Stimulated activated CD8-positive, alpha-beta memory T cell treated with anti-CD3 and anti-CD28 coated beads, Interleukin-15, amount 100 ng/mL, for 1 hour (primary cell): ENCODE measurements around the gene CAPG.
A peak's percentile ranks its signal among the peaks of the same experiment; 100 is the strongest.
"Not testable (repeated sequence)": the region's sequence is repeated elsewhere in the genome, so short reads cannot be mapped to it uniquely, and the experiment has no call there.

Source experiments
- DNase-seq: peaks from one replicate; pipeline ENCODE4 v3.0.0-alpha.2; 2020; ENCODE audit warnings: low read depth

The CAPG gene

DNA sequence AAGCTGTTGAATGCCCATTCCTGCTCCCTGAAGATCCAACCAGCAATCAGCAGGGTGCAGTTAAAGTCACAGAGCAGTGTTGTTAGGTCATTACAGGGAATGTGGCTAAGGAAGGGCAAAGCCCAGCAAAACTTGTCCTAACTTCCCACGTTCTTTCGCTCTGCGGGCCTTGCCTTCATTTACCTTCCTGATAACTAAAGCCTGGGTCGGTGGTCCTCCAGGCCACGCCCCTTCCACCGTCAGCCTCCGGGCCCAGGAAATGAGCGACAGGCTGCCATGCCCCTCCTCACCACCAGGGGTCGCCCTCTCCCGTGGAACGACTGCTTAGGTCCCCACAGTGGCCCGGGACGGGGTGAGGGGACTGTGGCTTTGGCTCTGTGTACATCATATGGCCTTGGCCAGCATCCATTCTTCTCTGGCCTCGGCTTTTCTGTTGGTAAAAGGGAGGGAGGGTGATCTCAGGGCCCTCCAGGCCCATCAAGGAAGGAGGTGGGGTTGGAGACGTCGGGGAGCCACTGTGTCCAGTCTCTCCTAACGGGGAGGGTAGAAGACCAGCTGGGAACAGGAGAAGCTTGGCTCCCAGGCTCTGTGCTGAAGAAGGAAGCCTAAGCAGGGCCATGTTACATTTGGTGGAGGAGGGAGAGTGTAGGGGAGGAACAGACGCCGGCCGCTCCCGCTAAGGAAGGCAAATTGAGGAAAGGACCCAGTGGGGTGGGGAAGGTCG is 10.5 kb upstream of the CAPG start:
- DNase-seq: peak; percentile 88

GRCh38 chr2:85419009-85419675 is 9.0 kb upstream of the CAPG start:
- DNase-seq: no peak

GRCh38 chr2:85418132-85419008 is 8.2 kb upstream of the CAPG start, which contains the start of gene SH2D6:
TSS of gene SH2D6 (plus strand) at chr2:85418714. CDS start at chr2:85429466, 10,752 bp downstream.
- DNase-seq: peak; percentile 70

- DNase-seq: no peak
Observed at GRCh38 chr2:85415980-85416650, 5.9 kb upstream of the CAPG start.

DNA sequence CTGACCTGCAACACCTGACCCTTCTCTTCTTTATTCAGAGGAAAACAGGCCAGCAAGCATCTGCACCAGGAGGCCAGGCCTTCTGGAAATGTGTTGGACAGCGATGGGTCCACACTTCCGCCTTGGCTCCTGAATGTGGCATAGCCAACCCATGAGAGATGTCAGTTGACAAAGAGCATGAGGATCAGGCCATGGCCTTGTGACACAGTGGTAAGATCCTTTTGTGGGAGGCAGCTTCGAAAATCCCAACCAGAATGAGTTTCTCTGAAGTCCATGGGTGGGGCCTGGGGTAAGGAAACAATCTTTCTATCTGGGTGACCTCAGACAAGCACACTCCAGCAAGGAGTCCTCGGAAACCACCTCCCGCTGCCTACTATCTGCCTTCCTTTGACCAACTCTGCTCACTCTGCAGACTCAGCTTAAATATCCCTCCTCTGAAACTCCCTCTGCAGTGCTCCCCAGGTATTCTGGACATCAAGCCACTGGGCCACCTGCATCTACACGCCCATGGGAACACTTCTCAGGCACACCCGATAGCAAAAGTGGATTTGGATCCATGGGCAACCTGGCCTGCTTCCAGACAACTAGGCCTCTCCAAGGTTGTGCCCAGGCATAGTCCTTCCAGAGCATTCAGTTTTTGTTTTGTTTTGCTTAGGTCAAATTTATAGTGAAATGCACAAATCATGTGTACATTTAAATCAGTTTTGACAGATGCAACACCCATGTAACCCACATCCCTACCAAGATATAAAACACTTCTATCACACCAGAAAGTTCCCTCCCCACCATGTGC is 4.8 kb upstream of the CAPG start:
- no peak for DNase-seq

GRCh38 chr2:85414421-85414759 is 4.2 kb upstream of the CAPG start:
- DNase-seq: not testable (repeated sequence)

DNA sequence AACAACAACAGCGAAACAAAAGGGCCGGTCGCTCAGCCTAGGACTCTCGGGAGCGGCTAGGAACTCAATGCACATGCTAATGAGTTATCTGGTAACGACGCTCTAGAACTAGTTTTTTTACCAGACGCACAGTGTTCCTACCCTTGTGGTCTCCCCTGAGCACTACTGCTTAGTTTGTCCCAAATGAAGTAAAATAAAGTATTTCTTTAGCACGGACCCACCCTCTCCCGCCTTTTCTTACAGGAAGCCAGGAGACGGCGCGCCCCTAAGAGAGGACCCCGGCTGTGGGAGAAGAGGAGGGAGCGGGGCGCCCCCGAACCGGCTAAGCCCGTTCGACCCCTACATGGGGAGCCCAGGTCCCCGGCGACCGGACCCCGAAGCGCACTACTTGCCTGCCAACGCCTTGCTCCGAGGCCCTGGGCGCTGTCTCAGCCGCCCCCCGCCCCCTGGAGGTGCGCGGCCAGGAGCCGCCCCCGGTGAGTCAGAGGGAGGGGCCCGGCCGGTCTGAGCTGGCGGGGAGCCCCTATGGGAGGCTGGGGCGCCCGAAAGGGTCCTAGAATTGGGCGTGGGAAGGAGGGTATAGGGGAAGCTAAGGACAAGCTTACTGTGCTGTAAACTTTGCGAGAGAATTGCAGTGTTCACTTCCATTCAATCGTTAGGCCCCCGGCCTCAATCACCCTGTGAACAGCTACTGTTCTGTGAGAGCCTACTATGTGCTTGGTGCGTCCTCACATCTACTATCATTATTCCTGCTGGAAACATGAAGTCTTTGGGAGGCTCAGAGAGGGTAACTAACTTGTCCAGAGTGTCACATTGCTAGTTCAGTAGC is 3.6 kb upstream of the CAPG start:
- no peak for DNase-seq

DNA sequence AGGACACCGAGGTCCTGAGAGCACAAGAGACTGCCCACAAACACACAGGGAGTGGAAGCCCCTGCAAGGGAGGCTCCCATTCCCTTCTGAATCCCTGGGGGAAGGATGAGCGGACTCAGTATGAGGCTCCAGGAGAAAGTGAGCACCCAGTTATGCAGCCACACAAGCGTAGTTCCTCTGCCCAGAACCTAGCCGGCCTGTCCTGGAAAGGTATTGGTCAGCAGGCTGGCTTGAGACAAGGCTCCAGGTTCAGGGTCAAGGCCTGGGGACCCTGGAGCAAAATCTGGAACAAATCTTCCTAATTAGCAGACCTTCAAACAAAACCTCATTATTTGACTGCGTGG is 1.2 kb upstream of the CAPG start:
- no peak for DNase-seq

DNA sequence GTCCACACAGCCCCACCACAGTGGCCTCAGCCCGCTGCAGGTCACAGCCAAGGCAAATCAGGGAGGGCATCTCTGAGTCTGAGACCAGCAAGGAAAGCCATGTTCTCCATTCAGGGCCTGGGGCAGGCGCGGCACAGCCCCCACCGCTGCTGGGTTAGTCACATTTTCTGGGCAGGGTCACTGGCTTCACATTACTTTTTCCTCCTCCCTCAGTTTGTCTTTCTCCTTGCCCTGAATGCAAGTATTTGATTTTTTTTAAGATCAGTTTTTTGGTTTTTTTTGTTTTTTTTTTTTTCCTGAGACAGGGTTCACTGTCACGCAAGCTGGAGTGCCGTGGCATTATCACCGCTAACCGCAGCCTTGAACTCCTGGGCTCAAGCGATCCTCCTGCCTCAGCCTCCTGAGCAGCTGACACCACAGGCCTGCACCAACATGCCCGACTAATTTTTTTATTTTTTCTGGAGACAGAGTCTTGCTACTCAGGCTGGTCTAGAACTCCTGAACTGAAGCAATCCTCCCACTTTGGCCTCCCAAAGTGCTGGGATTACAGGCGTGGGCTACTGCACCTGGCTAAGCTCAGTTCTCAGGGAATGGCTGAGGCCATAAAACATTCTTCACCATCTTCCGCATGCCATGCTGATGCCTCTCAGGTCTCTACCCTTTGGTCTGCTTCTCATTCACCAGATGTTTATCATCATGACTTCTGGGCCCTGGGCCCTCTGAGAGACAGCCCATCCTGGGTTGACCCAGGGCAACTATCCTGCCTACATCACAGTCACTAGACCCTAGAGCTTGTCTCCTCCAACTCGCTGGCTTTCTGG is 628 bp upstream of the CAPG start:
- no peak for DNase-seq

- DNase-seq: peak; percentile 25
Observed at GRCh38 chr2:85405201-85406059, 4.7 kb downstream of the CAPG start.

DNA sequence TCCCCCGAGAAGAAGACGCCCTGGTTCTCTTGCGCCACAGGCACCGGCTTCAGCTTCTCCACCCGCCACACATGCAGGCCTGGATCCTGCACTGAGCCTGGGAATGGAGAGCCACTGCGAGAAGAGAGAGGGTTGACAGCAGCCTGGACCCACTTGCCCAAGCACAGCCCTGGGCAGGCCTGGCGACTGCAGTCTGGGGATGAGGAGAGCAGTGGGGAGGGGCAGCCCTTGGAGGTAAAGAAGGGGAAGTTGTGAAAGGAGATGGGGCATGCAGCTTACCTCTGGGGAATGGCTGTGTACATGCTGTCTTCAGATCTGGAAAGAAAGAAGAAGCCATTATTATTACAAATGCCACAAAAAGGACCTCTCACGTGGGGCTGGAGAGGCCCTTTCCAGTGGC is 8.3 kb downstream of the CAPG start:
- no peak for DNase-seq

GRCh38 chr2:85401464-85401805 is 8.7 kb downstream of the CAPG start:
- DNase-seq: no peak

DNA sequence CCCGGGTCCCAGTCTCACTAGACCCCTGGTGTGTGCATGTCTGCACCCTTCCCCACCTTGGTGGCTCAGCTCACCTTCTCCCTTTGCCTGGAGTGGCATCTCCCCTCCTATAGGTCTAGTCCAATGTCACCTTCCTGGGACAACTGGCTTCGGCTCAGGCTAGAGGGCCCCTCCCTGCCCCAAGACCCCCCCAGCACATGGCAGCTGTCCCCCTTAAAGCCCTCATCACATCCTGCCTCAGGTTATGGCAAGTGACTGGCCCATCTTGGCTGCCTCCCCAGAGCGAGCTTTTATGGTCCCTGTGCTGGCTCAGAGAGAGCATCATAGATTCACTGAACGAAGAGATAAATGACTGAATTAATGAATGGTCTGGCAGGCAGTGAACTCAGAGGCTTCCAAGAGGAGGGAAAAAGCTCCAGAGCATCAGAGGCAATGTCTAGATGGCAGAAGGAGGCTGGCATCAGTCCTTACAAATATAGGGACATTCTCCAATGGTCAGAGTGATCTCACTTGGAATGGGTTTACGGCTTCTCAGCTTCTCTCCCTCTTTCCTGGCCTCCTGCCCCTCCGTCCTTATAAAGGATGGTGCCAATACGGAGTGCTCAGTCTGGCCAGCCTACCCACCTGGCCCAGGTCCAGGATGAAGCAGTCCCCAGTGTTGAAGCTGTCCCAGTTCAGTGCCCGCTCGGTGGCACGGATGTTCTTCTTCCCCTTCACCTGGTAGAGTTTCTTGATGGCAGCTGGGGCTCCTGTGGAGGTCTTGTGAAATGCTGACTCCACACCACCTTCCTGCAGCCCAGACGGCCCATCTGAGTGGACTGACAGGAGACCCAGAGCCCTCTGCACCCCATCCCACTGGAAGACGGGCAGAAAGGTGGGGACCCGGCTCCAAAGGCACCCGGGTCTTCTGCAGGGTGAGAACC is 9.4 kb downstream of the CAPG start:
- DNase-seq: no peak

DNA sequence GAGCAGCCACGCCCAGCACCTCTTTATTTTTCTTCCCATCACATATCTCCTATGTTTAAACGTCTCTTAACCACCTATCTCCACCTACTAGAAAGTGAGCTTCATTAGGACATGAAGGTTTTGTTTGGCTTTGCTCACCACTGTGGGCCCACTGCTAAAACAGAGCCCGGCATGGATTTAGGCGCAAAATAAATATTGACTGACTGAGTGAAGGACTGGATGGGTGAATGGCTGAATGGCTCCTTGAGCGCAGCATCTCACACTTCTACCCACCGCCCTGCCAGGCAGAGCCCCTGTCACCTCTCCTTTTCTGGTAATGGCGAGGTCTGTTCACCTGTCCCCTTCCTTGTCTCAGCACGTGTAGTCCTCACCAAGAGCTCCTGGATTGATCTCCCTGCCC is 10.1 kb downstream of the CAPG start:
- no peak for DNase-seq

DNA sequence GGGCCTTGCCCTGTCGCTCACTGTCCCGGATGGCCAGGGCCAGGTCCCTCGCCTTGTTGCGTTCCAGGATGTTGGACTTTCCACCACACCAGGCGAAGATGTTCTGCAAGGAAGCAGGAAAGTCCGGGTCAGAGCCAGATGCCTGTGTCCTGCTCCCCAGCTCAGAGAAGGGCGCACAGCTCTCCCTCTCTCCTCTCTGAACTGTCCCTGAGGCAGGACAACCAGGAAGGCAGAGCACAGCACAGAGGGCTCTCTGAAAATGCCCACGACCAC is 11.0 kb downstream of the CAPG start:
- no peak for DNase-seq

DNA sequence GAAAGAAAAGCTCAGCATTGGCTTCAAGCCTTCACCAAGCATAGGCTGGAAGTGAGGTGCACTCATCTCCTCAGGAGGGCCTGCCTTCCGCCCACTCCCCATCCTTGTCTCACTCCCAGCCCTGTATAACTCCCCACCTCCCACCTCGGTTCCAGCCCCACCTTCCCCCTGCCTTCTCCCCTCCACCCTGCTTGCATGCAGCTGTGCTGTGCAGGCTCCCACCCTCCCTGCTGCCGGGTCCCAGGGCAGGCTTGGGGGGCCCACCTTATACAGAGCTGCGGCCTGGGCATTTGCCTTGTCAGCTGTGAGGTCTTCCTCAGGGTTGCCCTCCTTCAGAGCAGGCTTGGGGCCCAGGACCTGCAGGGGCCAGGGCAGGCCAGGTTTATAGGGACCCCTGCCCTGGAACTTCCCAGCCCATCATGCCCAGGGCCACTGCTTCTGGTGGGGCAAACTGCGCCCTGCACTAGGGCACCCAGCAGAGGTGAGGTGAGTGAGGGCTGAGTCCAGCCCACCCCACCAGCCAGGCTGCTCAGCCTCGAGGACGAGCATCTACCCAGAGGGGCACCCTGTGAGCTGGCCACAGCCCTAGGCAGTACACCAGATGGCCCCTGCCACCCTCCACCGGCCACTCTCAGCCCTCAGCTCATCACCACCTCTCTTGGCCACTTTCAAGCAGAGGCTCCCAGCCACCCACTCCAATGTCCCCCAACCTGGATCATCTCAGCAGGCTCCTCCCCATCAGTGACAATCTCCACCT is 11.6 kb downstream of the CAPG start:
- DNase-seq: no peak

DNA sequence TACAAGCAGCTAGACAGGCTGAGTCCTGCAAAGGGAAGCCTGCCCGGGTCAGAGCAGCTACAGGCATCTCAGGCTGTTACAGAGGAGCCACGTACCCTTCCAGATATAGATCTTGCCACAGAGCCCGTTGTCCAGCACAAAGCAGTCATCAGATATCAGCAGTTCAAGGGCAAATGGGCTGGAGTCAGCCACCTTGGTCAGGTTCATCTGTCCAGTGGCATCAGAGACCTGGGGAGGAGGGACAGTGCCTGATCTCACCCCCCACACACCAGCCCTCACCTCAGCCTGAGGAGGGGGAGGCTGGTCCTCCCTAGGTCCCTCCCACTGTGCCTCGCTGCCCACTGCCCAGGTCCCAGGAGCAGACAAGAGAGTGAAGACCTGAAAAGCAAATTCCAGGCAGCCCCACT is 12.2 kb downstream of the CAPG start:
- no peak for DNase-seq
